ENCODE results near the gene LYST.
"Not testable (repeated sequence)": the region's sequence is repeated elsewhere in the genome, so short reads cannot be mapped to it uniquely, and the experiment has no call there.

LYST gene

GRCh38 chr1:235632506-235633401 is 234.0 kb downstream of the LYST start:
- no peak for DNase-seq (ENCODE audit: low read depth)

- DNase-seq (ENCODE audit: low read depth): no peak
These were observed 234.9 kb downstream of the LYST start for GRCh38 chr1:235631816-235632215.

GRCh38 chr1:235628316-235629005 is 238.2 kb downstream of the LYST start:
- no peak for DNase-seq (ENCODE audit: low read depth)

DNA sequence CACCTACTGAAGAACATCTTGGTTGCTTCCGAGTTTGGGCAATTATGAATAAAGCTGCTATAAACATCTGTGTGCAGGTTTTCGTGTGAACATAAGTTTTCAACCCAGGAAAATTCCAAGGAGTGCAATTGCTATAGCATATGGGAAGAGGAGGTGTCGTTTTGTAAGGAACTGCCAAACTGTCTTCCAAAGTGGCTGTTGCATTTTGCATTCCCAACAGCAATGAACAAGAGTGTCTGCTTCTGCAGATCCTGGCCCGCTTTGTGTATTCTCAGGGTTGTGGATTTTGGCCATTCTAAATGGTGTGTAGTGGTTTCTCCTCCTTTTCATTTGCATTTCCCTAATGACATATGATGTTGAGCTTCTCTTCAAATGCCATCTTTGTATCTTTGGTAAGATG is 240.9 kb downstream of the LYST start:
- no peak for DNase-seq (ENCODE audit: low read depth)

GRCh38 chr1:235625340-235625739 is 241.4 kb downstream of the LYST start:
- no peak for DNase-seq (ENCODE audit: low read depth)

GRCh38 chr1:235624721-235625333 is 241.9 kb downstream of the LYST start:
- no peak for DNase-seq (ENCODE audit: low read depth)

DNA sequence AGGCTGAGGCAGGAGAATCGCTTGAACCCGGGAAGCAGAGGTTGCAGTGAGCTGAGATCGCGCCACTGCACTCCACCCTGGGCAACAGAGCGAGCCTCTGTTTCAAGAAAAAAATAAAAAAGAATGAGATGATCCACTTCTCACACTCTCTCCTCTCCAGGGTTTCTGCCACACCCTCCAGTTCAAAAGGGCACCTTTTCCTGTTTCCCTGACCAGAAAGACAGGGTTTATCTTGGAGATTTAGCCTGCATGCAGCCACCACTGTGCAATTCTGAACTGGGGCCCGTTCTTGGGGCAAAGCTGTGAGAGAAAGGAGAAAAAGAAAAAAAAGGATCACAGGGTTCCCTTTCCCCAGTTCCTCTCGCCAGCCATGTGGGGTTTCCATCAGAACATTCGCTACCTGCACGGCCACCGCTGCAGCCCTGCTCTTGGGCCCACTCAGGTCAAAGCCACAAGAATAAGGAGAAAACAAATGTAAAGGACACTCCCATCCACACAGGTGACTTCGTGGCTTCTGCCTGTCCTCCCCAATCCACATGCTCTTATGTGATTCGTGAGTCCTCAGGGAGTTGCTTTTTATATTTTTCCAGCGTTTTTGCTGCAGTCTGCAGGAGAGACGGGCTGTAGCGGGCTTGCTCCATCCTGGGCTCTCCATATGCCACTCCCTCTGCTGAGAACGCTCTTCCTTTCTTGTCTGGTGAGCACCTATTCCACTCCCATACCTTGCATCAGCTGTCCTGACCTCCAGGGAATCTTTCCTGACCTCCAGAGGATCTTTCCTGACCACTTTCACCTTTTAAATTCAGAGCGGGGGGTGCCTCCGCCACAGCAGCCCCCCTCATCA is 243.5 kb downstream of the LYST start:
- DNase-seq (ENCODE audit: low read depth): no peak

DNA sequence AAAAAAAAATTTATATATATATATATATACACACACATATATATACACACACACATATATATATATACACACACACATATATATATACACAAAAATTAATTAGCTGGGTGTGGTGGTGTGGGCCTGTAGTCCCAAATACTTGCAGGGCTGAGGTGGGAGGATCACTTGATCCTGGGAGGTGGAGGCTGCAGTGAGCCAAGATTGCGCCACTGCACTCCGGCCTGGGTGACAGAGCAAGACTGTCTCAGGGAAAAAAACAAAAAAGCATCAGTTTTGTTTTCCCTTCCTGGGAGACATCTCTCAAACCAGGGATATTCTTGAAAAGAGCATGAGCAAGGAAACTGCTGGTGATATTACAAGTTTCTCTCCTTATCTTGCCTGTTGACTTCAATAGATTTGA is 247.6 kb downstream of the LYST start:
- DNase-seq (ENCODE audit: low read depth): not testable (repeated sequence)

- no peak for DNase-seq (ENCODE audit: low read depth)
These were observed 248.9 kb downstream of the LYST start for GRCh38 chr1:235617808-235618207.

DNA sequence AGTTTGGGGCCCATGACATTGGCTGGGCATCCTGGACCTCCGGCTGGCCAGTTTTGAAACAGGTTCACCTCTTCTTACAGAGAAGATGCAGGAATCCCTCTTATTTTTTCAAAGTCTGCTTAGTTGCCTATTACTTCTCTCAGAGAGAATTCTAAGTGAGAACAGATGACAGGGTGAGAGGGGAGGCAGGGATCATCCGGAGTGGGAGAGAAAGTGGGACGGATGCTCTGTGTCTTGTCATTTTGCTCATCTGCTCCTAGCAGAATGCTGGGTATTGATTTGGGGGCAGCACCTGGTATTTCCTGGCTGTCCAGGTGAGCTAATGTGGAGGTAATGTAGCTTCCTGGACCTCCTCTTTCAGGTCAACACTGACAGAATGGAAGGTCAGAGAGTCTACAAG is 249.6 kb downstream of the LYST start:
- no peak for DNase-seq (ENCODE audit: low read depth)

GRCh38 chr1:235614442-235614954 is 252.2 kb downstream of the LYST start:
- no peak for DNase-seq (ENCODE audit: low read depth)

DNA sequence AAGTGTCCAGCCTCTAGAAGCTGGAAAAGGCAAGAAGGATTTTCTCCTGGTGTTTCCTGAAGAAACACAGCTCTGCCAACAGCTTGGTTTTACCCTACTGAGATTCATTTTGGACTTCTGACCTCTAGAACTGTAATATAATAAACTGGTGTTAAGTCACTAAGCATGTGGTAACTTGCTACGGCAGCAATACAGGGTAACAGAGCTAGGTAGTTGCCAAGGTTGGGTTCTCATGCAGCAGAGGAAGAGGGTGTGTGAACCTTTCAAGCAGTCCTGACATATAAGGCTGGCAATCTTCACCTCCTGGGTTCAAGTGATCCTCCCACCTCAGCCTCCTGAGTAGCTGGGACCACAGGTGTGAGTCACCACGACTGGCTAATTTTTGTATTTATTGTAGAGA is 253.1 kb downstream of the LYST start:
- no peak for DNase-seq (ENCODE audit: low read depth)

GRCh38 chr1:235612761-235613160 is 253.9 kb downstream of the LYST start:
- DNase-seq (ENCODE audit: low read depth): no peak
